HG02973 (cell line): ENCODE measurements around the gene SMTN.

Experiments
- ATAC-seq: cut with Tn5 transposase; IDR thresholded peaks from one replicate; pipeline ENCODE4 v1.9.1; 2021; ENCODE audit warnings: moderate library complexity; ENCODE audit not compliant: unreplicated experiment

The SMTN gene

DNA sequence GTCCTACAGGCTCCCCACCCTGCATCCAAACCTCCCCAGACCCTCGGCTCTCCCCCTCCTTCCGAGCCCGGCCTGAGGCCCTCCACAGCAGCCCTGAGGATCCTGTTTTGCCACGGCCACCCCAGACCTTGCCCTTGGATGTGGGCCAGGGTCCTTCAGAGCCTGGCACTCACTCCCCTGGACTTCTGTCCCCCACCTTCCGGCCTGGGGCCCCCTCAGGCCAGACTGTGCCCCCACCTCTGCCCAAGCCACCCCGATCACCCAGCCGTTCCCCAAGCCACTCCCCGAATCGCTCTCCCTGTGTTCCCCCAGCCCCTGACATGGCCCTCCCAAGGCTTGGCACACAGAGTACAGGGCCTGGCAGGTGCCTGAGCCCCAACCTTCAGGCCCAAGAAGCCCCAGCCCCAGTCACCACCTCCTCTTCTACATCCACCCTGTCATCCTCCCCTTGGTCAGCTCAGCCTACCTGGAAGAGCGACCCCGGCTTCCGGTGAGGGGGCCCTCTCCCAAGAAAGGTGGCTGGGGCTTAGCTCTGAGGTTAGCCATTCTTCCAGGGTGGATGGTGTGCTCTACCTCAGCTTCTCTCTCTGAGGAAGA, 44.5 kb downstream of the SMTN start:
- ATAC-seq = no peak

DNA sequence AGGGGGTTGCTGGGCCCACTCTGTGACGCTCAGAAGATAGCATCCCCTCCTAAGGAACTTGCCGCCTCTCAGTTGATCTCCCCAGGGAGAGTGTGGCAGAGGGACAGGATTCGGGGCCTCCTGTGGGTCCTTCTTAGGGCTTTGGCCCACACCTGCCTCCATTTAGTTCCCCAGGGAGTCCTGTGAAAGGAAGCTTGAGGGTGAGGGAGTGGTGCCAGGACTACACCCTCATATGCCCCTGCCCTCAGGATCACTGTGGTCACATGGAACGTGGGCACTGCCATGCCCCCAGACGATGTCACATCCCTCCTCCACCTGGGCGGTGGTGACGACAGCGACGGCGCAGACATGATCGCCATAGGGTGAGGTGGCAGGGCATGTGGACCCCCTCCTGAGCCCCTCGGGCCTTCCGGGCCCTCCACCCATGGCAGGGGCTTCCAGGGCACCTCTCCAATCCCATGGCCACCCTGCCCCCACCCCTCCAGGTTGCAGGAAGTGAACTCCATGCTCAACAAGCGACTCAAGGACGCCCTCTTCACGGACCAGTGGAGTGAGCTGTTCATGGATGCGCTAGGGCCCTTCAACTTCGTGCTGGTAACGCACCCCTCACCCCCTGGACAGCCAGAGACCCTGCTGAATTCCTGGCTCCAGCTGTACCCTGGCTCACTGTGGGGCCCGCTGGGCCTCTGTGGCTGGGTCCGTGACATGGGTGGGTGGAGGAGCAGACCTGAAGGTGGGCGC, 45.2 kb downstream of the SMTN start:
- no peak for ATAC-seq

DNA sequence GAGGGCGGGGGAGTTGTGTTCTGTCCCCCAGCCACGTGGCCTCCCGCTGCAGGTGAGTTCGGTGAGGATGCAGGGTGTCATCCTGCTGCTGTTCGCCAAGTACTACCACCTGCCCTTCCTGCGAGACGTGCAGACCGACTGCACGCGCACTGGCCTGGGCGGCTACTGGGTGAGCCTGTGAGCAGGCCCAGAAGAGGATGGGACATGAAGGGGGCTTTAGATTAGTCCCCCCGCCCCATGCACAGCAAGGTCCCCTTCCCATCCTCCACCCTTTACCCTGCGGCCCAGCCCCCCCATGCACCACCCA, 45.7 kb downstream of the SMTN start:
- no peak for ATAC-seq

GRCh38 chr22:31127181-31127772, 46.2 kb downstream of the SMTN start:
- no peak for ATAC-seq

DNA sequence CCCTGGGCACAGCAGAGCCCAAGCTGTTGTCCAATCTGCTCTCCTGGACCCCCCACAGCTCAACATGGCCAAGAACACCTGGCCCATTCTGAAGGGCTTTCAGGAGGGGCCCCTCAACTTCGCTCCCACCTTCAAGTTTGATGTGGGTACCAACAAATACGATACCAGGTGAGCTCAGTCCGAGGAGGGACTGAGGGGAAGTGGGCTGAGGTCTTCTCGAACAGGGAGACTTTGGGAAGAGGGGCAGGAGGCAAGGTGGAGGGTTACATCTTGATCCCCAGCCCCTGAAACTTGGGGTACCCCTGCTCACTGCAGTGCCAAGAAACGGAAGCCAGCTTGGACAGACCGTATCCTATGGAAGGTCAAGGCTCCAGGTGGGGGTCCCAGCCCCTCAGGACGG, 47.0 kb downstream of the SMTN start:
- no peak for ATAC-seq

- ATAC-seq = no peak
Measured at GRCh38 chr22:31130873-31131272, 49.8 kb downstream of the SMTN start.

DNA sequence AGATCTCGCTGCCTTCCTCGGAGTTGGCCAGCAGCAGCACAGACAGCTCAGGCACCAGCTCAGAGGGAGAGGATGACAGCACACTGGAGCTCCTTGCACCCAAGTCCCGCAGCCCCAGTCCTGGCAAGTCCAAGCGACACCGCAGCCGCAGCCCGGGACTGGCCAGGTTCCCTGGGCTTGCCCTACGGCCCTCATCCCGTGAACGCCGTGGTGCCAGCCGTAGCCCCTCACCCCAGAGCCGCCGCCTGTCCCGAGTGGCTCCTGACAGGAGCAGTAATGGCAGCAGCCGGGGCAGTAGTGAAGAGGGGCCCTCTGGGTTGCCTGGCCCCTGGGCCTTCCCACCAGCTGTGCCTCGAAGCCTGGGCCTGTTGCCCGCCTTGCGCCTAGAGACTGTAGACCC, 52.8 kb downstream of the SMTN start:
- ATAC-seq = no peak

DNA sequence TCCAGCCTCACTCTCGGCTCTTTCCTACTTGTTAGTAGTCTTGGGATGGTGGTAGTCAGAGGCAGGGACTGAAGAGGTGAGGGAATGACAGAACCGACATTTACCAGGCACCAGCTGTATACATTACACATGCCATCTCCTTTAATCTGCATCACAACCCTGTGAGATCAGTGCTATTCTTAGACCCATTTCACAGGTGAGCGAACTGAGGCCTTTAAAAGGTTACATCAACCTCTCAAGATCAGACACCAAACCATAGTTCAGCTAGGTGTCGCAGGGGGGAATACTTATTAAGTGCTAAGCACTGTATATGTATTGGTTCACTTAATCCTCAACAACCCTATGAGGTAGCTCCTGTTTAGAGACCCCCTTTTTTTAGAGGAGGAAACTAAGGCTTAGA, 53.6 kb downstream of the SMTN start:
- no peak for ATAC-seq

GRCh38 chr22:31135706-31136105, 54.6 kb downstream of the SMTN start:
- no peak for ATAC-seq

DNA sequence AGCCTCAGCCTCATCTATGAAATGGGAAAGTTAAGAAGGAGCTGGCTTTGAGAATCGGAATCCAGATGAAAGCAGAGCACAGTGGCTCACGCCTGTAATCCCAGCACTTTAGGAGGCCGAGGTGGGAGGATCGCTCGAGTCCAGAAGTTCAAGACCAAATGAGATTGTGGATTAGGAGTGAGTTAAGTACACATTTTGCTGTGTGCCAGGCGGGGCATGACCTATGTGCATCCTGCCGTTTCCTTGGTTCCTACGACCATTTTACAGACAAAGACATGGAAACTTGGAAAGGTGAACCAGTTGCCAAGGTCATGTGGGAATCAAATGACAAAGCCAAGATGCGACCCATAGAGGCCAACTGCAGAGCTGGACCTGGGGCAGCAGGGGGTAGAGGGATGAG, 55.0 kb downstream of the SMTN start:
- ATAC-seq = no peak

DNA sequence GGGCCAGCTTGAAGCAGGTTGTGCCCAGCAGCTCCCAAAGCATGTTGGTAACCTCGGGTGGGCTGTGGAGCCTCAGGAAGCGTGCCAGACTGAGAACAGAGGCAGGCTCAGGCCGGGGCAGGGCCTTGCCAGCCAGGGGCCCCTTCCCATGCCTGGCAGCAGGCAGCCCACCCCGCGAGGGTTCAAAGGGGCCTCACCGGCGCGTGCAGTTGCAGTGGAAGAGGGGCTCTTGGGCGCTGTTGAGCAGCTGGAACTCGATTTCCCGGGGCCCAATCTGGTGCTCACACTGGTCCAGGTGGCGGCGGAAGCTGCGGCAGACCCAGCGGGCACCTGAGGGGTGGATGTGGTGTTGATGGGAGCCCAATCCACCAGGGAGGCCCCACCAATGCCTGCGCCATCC, 55.6 kb downstream of the SMTN start:
- ATAC-seq = no peak

GRCh38 chr22:31137721-31138120, 56.6 kb downstream of the SMTN start:
- ATAC-seq = no peak

GRCh38 chr22:31138126-31138525, 57.0 kb downstream of the SMTN start:
- ATAC-seq = no peak

- no peak for ATAC-seq
Measured at GRCh38 chr22:31139066-31139465, 57.9 kb downstream of the SMTN start.

DNA sequence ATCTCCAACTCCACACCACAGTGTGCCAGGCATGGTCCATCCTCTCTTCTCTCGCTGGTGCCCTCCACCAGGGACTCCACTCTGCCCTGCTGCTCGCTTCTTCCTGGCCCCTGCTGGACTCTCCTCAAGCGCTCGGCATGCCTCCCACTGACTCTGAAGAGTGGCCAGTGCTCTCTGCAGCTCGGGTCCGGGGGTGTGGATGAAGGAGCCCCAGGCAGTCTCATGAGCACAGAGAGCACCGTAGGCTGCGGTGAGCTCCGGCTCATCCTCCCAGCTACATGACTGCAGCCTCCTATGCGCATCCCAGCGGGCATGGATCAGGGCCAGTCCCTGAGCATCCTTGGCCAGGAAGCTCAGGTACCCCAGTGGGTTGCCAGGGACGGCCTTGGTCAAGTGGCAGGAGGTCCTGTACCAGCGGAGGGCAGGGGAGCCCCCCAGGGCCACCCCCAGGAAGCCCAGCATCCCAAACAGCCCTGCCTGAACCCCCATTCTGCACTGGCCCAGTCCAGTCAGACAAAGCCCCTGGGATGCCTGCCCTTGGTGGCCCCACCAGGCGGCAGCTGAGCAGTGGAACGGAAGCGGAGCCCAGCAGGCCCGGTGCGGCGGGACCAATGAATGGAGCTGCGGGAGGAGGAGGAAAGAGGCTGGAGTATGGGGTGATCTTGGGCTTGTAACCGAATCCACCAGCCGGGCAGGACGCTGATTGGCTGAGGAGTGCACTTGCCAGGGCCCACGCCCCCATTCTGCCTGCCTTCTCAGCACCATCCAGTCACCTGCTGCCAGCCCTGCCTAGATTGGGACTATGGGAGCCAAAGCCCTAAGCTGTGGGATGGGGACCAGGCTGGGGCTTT, 59.0 kb downstream of the SMTN start, which contains the start of gene PLA2G3:
Gene PLA2G3 (minus strand): TSS at position 643 of the 851 bp plus-strand sequence. CDS start 154 bp downstream, at position 489.
- ATAC-seq = no peak

- no peak for ATAC-seq
Measured at GRCh38 chr22:31140746-31141145, 59.6 kb downstream of the SMTN start.

DNA sequence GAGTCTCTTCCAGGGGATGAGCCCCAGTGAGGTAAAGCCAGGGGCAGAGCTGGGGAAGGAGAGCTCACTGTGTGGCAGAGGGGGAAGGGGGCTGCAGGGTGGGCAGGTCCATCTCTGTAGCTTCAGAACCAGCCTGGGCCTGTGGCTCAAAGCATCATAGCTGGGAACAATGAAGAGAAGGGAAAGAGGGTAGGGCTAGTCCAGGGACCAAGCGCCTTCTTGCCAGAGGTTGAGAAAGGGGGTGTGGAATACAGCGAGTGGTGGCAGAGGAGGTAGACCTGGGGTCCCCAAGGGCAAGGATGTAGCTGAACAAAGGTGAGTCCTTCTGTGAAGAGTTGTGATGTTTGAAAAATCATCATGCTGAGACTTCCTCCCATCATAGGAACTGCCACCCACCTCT, 60.4 kb downstream of the SMTN start:
- ATAC-seq = no peak

DNA sequence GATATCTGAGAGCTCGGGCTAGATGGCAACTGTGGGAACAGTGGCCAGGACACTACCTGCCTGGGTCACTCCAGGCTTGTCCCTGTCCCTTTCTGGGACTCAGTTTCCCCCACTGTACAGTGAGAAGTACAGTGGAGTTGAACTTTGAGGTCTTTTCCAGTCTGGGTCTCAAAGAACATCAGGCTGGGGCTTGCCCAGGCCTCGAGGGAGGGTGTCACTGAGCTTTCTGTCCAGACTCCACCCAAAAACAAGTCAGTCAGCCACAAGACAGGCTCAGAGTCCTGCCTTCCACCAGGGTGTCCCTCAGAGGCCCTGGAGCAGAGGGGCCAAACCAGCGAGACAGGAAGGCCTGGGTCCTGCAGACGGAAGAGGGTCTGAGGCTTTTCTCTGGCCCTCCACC, 61.2 kb downstream of the SMTN start:
- ATAC-seq = no peak

DNA sequence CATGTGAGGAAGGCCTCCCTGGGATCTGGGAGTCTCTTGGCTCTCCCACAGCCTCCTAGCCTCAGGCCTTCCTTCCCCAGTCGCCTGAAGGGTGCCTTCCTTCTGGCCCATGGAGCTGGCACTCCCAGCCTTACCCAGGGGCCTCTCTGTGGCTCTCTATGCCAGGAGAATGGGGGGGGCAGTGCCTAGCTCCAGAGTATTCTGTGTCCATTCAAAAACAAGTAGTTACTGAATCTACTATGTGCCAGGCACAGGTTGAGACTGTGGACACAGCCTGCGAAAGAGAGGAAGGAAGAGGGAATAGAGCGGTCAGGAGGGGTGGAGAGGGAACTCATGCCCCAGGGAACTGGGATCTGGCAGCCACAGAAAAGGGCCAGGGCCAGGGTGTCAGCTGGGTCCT, 61.9 kb downstream of the SMTN start:
- ATAC-seq = no peak

GRCh38 chr22:31143537-31143936, 62.4 kb downstream of the SMTN start:
- ATAC-seq = no peak

DNA sequence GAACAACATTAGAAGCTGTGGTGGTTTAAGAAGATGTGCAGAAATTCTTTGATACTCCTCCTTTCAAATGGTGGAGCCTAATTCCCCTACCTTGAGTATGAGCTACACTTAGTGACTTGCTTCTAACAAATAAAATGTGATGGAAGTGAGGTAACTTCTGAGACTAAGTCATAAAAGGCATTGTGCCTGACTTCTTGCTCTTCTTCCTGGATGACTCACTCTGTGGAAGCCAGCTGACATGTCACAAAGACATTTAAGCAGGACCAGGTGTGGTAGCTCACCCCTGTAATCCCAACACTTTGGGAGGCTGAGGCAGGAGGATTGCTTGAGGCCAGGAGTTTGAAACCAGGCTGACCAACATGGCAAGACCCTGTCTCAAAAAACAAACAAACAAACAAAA, 63.1 kb downstream of the SMTN start:
- no peak for ATAC-seq

- no peak for ATAC-seq
Measured at GRCh38 chr22:31148488-31148887, 67.4 kb downstream of the SMTN start.
